Renal pelvis (tissue), 4 donors: Measurements from ENCODE around the gene TTC28. TPM values are rescaled to one million over a fixed set of nuclear protein-coding genes. Genes with fewer than 3 reads are reported as not detected.
"Not testable (repeated sequence)": the region's sequence is repeated elsewhere in the genome, so short reads cannot be mapped to it uniquely, and the experiment has no call there.

Experiments used
- DNase-seq: peaks from one replicate; pipeline ENCODE4 v3.0.0-alpha.2; 2013
- polyA plus RNA-seq, 3 donors: library from polyadenylated mRNA; unstranded; fragments of 120-200 nt; gene quantifications; one replicate each; pipeline ENCODE4 v1.2.1, GENCODE V29; 2013; ENCODE audit not compliant: insufficient read length in 3 of 3

Gene TTC28
- polyA plus RNA-seq, 3 donors: 31.4 to 47.3 (median 36.4) TPM

- DNase-seq: no peak
Observed at GRCh38 chr22:28232204-28232603, 447.4 kb downstream of the TTC28 start.

- peak; percentile 71 for DNase-seq
Observed at GRCh38 chr22:28231441-28231840, 448.2 kb downstream of the TTC28 start.

GRCh38 chr22:28230671-28231070, 449.0 kb downstream of the TTC28 start:
- no peak for DNase-seq

- no peak for DNase-seq
Observed at GRCh38 chr22:28229566-28230485, 449.8 kb downstream of the TTC28 start.

GRCh38 chr22:28223826-28224225, 455.8 kb downstream of the TTC28 start:
- no peak for DNase-seq

- no peak for DNase-seq
Observed at GRCh38 chr22:28222976-28223745, 456.5 kb downstream of the TTC28 start.

- DNase-seq: no peak
Observed at GRCh38 chr22:28222571-28222970, 457.1 kb downstream of the TTC28 start.

GRCh38 chr22:28222052-28222451, 457.6 kb downstream of the TTC28 start:
- DNase-seq: no peak

GRCh38 chr22:28220626-28221363, 458.8 kb downstream of the TTC28 start:
- no peak for DNase-seq

- no peak for DNase-seq
Observed at GRCh38 chr22:28217277-28217676, 462.4 kb downstream of the TTC28 start.

- not testable (repeated sequence) for DNase-seq
Observed at GRCh38 chr22:28214750-28215149, 464.9 kb downstream of the TTC28 start.

GRCh38 chr22:28209457-28209856, 470.2 kb downstream of the TTC28 start:
- not testable (repeated sequence) for DNase-seq

GRCh38 chr22:28208787-28209186, 470.9 kb downstream of the TTC28 start:
- DNase-seq: no peak

GRCh38 chr22:28208036-28208435, 471.6 kb downstream of the TTC28 start:
- no peak for DNase-seq

GRCh38 chr22:28207281-28208030, 472.2 kb downstream of the TTC28 start:
- DNase-seq: no peak

- DNase-seq: no peak
Observed at GRCh38 chr22:28205926-28206325, 473.7 kb downstream of the TTC28 start.

- no peak for DNase-seq
Observed at GRCh38 chr22:28204382-28204781, 475.3 kb downstream of the TTC28 start.

- no peak for DNase-seq
Observed at GRCh38 chr22:28203286-28203685, 476.4 kb downstream of the TTC28 start.

GRCh38 chr22:28198692-28199091, 480.9 kb downstream of the TTC28 start:
- no peak for DNase-seq

- DNase-seq: not testable (repeated sequence)
Observed at GRCh38 chr22:28191571-28191970, 488.1 kb downstream of the TTC28 start.

GRCh38 chr22:28188178-28188879, 491.3 kb downstream of the TTC28 start:
- no peak for DNase-seq
